GM18858 (cell line): ENCODE data around the gene ANKS6.

Source experiments
- ATAC-seq: cut with Tn5 transposase; IDR thresholded peaks from one replicate; pipeline ENCODE4 v1.9.1; 2021; ENCODE audit not compliant: unreplicated experiment

ANKS6 gene

DNA sequence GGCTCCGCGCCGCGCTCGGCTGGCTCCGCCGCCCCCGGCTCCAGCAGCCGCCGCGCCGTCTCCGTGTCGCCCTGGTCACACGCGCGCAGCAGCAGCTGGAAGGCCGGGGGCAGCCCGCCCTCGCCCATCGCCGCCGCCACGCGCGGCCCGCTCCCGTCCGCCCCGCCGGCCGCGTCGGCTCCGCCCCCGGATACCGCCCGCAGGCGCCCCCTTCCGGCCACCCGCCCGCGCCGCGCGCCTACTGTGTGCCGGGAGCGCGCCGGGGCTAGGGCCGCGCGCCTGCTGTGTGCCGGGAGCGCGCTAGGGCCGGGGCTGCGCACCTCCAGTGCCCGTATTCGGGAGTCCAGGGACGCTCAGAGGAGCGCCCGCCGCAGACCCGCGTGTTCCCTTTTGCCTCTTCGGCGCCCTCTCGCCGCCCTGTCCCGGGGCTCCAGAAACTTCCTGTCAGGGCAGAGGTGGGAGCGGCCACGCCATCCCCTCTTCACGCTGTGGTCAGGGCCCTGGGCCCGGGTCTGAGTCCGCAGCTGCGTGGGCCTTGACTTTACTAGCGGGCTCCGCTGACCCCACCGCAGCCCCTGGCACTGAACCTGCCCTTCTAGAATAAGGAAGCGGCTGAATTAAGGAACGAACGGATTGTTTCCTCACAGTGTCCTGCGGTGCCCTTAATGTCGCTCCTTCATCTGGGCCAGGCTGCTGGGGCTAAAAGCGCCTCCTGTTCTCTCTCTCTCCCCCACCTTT, at the start of gene ANKS6:
TSS of gene ANKS6 (minus strand) at position 192 of the 738 bp plus-strand sequence. CDS start at position 128, 64 bp downstream.
- peak; percentile 74 for ATAC-seq

GRCh38 chr9:98846081-98846480, 49.7 kb upstream of the ANKS6 start:
- no peak for ATAC-seq

DNA sequence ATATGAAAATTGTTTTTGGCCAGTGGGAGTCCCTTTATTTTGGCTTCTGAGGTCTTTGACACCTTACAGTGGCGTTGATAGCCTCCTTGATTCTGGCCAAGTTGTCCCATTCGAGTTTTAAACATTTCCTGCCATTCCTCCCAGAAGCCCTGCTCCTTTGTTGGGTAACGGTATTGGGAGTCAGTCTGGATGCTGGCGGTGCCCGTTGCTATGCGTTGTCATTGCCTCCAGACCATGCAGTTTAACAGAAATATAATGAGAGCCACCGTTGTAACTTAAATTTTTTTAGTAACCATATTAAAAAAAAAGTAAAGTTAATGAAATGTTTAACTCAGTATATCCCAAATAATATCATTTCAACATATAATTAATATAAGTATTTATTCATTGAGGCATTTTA, 46.2 kb upstream of the ANKS6 start:
- no peak for ATAC-seq

DNA sequence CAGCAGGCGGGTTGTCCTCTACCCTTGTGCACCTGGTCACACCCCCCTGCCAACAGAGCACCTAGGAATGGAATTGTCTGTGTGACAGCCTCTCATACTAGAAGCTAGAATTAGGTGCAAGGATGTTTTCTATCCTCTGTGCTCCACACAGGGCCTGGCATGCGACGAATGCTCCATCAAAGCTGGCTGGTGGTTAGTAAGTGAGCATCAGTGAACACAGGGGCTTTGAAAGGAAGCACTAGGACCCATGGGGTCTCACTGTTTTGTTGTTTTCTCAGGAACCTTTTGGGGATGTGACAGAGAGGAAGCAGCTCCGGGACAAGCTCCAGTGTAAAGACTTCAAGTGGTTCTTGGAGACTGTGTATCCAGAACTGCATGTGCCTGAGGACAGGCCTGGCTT, 43.4 kb upstream of the ANKS6 start:
- ATAC-seq = no peak

DNA sequence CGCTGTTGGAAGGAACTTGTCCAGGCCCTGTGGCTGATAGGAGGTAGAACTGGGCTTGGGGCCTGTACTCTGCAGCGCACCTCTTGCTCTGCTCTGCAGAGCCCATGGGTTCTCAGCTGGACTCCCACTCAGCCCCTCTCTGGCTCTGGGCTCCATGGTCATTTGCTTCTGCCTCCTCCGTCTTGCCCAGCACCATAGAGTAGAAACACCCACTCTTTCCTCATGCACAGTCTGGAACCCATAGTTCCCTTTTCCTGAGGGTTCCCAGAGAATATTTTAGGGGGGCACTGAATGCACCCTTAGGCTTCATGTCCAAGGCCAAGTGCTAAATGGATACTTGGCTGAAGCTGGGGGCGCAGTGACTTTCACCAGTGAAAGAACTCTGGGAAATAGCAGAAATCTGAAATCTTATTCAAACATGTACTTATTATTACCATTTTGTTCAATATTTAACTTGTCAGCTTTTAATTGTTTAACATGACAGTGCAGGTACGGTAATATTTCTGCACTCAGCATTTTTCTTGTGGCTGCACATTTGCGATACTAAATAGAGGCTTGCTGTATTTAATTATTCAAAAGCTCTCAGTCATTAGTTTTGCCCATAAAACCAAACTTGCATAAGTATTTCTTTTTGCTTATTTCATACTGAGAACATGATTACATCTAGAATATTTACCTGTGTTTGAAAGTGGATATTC, 42.7 kb upstream of the ANKS6 start:
- ATAC-seq = no peak

DNA sequence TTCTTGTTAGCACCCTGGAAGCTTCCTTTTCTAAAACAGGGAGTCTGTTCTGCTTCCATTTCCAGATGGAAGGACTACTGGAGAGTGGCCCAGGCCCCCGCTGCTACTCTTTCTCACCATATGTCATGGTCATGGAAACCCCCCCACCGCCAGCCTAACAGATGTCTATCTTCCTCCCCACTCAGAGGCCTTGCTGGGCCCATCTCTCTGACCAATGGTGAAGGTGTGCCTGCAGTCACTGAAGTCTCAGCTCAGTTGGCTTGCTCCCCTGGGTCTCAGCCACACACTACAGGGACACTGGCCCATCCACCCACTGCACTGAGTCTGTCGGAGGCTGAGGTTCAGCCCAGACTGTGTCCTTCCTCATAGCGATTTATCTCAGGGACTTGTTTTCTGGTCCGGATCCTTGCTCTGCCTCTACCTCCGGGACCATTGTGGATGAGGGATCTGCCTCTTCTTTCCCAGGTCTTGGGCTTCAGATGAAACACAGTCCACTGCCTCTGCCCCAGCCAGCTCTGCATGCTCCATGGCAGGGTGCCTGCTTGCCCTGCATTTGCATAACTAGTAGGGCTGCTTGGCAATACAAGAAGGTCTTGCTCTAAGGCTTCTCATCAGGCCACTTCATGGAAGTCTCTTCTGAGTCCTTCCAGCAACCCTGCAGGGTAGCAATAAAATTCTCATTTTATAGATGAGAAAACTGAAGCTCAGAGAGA, 42.0 kb upstream of the ANKS6 start:
- no peak for ATAC-seq

- no peak for ATAC-seq
Observed at GRCh38 chr9:98837516-98837915, 41.2 kb upstream of the ANKS6 start.

GRCh38 chr9:98836206-98836605, 39.9 kb upstream of the ANKS6 start:
- ATAC-seq = no peak

DNA sequence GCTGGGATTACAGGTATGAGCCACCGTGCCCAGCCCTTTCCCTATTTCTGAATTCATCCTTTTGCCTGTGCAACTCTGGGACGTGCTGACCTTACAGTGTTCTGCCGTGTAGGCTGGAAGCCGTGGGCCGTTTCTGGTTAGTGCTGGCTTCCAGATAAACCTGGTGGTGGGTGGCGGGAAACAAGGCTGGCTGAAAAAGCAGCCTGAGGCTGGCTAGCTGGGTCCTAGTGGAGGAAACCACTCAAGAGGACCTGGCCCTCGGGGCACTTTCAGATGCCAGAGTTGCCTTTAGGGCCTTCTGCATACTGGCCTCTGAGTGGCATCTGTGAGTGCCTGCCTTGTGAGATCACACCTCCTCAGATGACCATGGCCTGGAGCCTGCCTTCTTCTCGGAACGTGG, 38.0 kb upstream of the ANKS6 start:
- no peak for ATAC-seq

DNA sequence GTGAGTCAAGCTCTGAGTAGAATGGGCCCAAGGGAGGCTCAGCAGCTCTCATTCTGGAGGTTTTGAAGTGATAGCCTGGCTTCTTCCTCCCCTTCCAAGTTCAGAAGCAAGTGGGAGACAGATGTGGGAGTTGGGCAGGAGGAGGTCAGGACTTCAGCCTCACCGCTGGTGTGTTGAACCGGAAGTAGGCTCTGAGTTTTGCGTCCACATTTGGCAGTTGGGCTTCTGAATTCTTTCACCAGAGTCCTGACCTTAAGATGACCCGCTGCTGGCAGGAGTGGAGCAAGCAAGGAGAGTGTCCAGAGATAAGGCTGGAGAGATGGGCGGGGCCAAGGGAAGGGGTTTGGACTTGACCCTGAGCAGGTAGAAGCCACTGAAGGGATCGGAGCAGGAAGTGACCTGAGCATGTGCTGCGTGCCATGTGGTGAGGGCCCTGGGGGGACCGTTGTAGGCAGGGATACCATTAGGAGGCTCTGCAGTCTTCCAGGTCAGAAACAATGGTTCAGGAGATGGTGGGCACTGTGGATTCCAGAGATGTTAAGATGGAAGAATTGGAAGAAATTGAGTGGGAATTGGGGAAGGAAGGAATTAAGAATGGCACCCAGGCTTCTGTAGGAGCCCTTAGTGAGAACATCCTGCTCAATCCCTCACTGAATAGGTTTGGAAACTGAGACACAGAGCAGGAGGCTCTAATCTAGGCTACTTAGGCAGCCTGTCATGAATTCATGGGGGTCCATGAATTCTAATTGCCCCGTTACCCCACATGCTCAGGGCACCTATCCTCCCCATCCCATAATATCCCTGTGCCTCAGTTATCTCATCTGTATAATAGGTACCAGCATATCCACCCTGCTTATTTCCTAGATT, 37.0 kb upstream of the ANKS6 start:
- no peak for ATAC-seq

GRCh38 chr9:98832768-98833089, 36.4 kb upstream of the ANKS6 start:
- no peak for ATAC-seq

GRCh38 chr9:98831696-98832095, 35.3 kb upstream of the ANKS6 start:
- ATAC-seq = no peak

DNA sequence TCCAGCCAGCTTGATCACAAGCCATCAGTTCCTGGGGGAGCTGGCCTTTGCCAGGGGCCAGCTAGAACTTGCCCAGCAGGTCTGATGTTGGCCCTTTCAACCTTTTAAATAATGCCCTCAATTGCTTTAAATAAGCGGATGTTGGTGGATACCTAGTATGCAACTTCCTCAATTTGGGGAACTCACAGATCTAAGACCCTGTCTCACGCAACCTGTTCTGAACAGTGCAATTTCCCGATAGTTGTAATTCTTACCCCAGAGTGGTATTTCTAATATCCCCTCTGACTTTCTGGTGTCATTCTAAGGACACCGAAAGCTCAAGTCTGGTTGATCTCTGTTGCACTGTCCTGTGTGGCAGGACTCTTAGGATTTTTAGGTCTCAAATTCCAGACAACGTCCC, 34.2 kb upstream of the ANKS6 start:
- no peak for ATAC-seq

DNA sequence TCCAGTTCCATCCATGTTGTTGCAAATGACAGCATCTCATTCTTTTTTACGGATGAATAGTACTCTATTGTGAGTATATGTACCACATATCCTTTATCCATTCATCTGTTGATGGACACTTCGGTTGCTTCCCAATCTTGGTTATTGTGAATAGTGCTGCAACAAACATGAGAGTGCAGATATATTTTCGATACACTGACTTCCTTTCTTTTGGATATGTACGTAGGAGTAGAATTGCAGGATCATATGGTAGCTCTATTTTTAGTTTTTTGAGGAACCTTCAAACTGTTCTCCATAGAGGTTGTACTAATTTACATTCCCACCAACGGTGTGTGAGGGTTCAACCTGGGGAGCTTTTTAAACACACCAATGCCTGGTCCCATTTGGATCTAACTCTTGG, 33.4 kb upstream of the ANKS6 start:
- ATAC-seq = no peak

- no peak for ATAC-seq
Observed at GRCh38 chr9:98826716-98827115, 30.4 kb upstream of the ANKS6 start.

GRCh38 chr9:98825414-98825813, 29.1 kb upstream of the ANKS6 start:
- no peak for ATAC-seq

GRCh38 chr9:98823666-98824334, 27.4 kb upstream of the ANKS6 start:
- no peak for ATAC-seq

- ATAC-seq = no peak
Observed at GRCh38 chr9:98822661-98823060, 26.3 kb upstream of the ANKS6 start.

DNA sequence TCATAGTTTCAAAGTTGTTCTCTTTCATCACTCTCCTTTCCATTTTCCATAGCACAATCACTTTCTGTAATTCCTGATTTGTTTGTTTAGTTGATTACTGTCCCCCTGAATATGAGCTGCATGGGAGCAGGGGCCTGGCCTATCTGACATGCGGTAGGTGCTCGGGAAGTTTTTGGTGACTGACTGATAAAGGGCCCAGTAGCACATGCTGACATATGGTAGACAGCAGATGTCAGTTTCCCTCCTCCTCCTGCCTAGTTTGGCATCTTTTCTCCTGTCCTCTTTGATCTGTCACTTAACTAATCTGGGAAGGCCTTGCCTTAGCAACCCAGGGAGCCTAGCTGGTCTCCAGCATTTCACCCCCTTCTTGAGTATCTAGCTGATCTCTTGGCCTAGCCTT, 25.5 kb upstream of the ANKS6 start:
- ATAC-seq = no peak

DNA sequence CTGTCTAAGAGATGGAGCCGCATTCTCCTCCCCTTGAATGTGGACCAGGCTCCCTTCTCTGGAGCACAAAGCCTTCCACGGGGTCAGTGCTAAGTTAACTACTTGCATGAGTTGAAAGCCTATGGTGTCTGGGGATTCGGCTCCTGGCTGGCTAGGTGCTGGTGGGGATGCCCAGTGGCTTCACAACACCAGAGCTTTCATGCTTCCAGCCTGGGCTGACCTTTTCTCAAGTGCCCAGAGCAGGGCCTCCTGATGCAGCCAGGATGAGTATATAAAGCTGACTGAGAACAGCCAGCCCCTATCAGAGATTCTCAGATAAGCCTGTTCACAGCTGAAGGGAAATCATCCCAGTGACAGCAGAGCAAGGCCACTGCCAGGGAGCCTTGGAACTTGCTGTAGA, 22.9 kb upstream of the ANKS6 start:
- no peak for ATAC-seq

DNA sequence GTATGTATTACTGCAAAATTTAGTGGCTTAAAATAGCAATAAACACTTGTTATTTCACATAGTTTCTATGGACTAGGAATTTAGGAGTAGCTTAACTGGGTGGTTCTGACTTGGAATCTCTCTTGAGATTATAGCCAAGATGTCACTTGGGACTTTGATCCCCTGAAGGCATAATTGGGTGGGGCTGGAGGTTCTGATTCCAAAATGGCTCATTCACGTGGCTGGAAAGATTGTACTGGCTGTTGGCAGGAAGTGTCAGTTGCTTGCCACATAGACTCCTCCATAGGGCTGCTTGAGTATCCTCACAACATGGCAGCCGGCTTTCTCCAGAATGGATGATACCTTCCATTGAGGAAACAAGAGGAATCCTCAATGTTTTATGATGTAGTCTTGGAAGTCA, 22.4 kb upstream of the ANKS6 start:
- no peak for ATAC-seq
